Pancreas (tissue), 10 donors: ENCODE results near the gene ADAM22. TPM values are rescaled to one million over a fixed set of nuclear protein-coding genes. Genes with fewer than 3 reads are reported as not detected.

Experiments
- ATAC-seq, 4 donors: fragments of 200-7000 bp; cut with Tn5 transposase; one replicate each; pipeline versions ENCODE4 v1.8.0 to v1.9.1; 2020; ENCODE audit warnings: mild to moderate bottlenecking in 4 of 4, moderate library complexity in 4 of 4
- DNase-seq, 6 donors: peaks; one replicate each; pipeline ENCODE4 v3.0.0-alpha.2; 2020
- FAIRE-seq: peaks from 2 replicates; lab custom pipeline; 2012; peaks lifted over from hg19 to GRCh38; lab: Jason Lieb, UNC
- H3K27ac ChIP-seq, 4 donors: fragments of 200-600 bp; sonication (generic); 1 replicate in 3 of 4; 2 replicates in 1 of 4; pipeline versions ENCODE4 v1.5.0 to v1.8.0; 2020
- H3K27me3 ChIP-seq, 4 donors: fragments of 200-600 bp; one replicate each; pipeline ENCODE4 v1.8.0; 2021
- H3K36me3 ChIP-seq, 3 donors: fragments of 200-600 bp; sonication (generic) in 1 of 3; one replicate each; pipeline versions ENCODE4 v1.5.0 to v1.8.0; 2020 to 2021
- H3K4me1 ChIP-seq, 3 donors: fragments of 200-600 bp; one replicate each; pipeline ENCODE4 v1.8.0; 2021
- H3K4me3 ChIP-seq, 4 donors: fragments of 200-600 bp; sonication (generic) in 2 of 4; one replicate each; pipeline versions ENCODE4 v1.5.0 to v1.8.0; 2020 to 2021
- H3K9me3 ChIP-seq, 4 donors: fragments of 200-600 bp; one replicate each; pipeline ENCODE4 v1.8.0; 2021
- WGBS, 2 donors: extraction: QIAGEN DNeasy Blood & Tissue Kit; methylation state at CpG; one replicate each; pipeline ENCODE4 v1.1.7; 2013; 5-methylcytosine and 5-hydroxymethylcytosine counted together
- intact Hi-C, 3 donors: fragments of 100-400 bp; cut with DNase I; formaldehyde crosslinking; loops; one replicate each; pipeline versions ENCODE4 v1.11.1 to v1.14.2; 2022
- polyA plus RNA-seq, 2 donors: library from polyadenylated mRNA; stranded (reverse); fragments of 200-250 nt; gene quantifications; one replicate each; pipeline ENCODE4 v1.2.3, GENCODE V29; 2013
- total RNA-seq, 6 donors: library from RNA; stranded (reverse); fragmentation: NEBNext Ultra II Directional in 4 of 6; extraction: Animal tissue kit (Norgen Biotek cat#: 25700) in 4 of 6; gene quantifications; one replicate each; pipeline versions ENCODE4 v1.2.1 to v1.2.4, GENCODE V29; 2021 to 2023
- TF ChIP-seq, protein P1 (sequence below), 4 donors: fragments of 200-600 bp; sonication (generic) in 3 of 4; IDR thresholded peaks; one replicate each; pipeline versions ENCODE4 v1.5.0 to v1.8.0; 2021; ENCODE audit warnings: antibody characterized with exemption in 4 of 4
- donor health status: healthy with polysubstance abuse.
- donor health status: DM: no; HTN: no; CAD: no; lungs with moderate emphysema.
- donor health status: DM: no; HTN: no; CAD: no.
- donor health status: control.
- donor health status: control.
- donor health status: Bipolar disorder and iron deficiency.
- donor health status: DM: yes; HTN: yes; CAD: no.
- donor health status: DM: no; HTN: no; CAD: no.
- donor health status: DM: no; HTN: no; CAD: no.
- donor health status: DM: yes; HTN: yes; CAD: no.

ADAM22 gene
- total and polyA plus RNA-seq, 8 donors = 0.30 to 2.8 (median 0.93) TPM

DNA sequence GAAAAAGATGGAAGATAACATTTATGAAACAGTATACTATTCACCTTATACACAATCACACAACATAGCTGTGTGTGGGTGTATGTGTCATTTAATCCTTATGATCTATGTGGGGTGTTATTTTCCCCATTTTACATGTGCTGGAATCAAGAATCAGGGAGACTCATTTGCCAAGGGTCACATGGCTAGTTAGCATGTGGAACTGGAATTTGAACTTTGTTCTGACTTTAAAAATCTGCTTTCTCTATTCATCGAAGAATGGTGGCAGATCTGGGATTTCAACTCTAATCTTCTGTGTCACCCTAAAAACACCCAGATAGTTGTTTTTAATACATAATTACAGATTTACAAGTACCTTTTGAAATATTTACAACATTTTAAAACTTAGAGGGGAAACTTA, 65.2 kb downstream of the ADAM22 start:
- H3K9me3 ChIP-seq = no peaks in the 10 kb centered on the region
- no peak overlapping the region for H3K27ac ChIP-seq
- H3K27me3 ChIP-seq = no peaks in the 10 kb centered on the region
- H3K4me1 ChIP-seq = no peaks in the 10 kb centered on the region
- ATAC-seq (no peak), DNase-seq (no peak), FAIRE-seq (no peak)
- H3K36me3 ChIP-seq = no peaks in the 10 kb centered on the region
- H3K4me3 ChIP-seq = no peak overlapping the region
- WGBS, 2 donors = 39 to 50% methylated on average over 1 of the region's 1 CpG
- TF ChIP-seq, protein P1, sequence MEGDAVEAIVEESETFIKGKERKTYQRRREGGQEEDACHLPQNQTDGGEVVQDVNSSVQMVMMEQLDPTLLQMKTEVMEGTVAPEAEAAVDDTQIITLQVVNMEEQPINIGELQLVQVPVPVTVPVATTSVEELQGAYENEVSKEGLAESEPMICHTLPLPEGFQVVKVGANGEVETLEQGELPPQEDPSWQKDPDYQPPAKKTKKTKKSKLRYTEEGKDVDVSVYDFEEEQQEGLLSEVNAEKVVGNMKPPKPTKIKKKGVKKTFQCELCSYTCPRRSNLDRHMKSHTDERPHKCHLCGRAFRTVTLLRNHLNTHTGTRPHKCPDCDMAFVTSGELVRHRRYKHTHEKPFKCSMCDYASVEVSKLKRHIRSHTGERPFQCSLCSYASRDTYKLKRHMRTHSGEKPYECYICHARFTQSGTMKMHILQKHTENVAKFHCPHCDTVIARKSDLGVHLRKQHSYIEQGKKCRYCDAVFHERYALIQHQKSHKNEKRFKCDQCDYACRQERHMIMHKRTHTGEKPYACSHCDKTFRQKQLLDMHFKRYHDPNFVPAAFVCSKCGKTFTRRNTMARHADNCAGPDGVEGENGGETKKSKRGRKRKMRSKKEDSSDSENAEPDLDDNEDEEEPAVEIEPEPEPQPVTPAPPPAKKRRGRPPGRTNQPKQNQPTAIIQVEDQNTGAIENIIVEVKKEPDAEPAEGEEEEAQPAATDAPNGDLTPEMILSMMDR (IDR thresholded peaks at IDR 0.05) = no peak
- intact Hi-C loops = no loop called here

DNA sequence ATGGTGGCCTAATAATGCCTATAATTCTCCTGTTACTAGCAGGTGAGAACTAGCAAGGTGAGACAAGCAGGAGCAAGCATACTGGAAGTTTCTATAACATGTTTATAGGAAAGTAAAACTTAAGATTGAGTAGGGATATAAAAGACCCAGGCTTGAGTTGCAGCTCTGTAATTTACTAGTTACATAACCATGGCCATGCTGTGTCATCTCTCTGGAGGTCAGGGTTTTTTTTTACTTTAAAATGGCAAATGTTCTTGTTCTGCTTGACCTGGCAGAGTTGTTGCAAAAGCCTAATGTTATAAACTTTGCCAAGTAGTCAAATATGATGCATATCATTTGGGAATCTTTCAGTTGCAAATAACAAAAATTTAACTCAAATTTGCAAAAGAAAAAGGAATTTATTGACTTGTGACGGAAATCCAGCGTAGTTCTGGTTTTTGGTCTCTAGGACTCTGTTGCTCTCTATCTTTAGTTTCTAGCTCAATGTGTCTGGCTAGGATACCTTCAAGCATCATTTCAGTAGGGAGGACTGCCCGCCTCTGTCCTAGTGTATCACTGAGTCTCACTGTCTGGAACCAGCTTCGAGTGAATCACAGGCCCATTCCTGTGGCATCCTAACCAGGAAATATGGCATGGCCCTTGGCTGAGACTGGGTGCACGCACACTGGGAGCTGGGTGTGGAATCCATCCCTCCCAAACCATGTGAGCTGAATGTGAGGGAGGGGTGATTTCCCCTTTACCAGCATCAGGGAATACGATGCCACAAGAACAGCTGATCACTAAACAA, 67.9 kb downstream of the ADAM22 start:
- WGBS, 2 donors = 89 to 93% methylated on average over 6 of the region's 6 CpGs
- no peak overlapping the region for H3K27ac ChIP-seq

DNA sequence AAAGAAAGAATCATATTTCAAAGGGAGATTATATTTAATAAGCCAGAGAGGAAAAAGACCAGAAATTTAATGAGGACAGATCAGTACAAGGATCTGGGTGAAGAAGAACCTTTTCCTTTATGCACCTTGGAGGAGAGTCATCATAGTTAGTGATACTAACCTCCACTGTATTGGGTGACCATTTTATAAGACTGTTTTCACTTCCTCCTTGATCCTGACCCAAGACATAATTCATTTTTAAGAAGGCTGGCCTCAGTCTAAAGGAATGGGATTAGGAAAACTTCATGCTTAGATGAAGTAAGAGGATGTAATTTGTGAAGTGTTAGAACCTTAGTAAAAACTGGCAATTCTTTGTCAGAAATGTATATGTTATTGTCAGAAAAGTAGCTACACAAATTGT, 68.6 kb downstream of the ADAM22 start:
- DNase-seq (no peak), ATAC-seq (no peak), FAIRE-seq (no peak)
- H3K36me3 ChIP-seq = no peaks in the 10 kb centered on the region
- intact Hi-C loops = no loop called here
- no peak overlapping the region for H3K27ac ChIP-seq
- no peaks in the 10 kb centered on the region for H3K27me3 ChIP-seq
- H3K4me3 ChIP-seq = no peak overlapping the region
- TF ChIP-seq, protein P1 (IDR thresholded peaks at IDR 0.05) = no peak
- no peaks in the 10 kb centered on the region for H3K4me1 ChIP-seq
- no peaks in the 10 kb centered on the region for H3K9me3 ChIP-seq

More for the DNA sequence above, 67.9 kb downstream of the ADAM22 start:
- no peaks in the 10 kb centered on the region for H3K36me3 ChIP-seq
- H3K27me3 ChIP-seq = no peaks in the 10 kb centered on the region
- no peak for DNase-seq
- no peak overlapping the region for H3K4me3 ChIP-seq
- TF ChIP-seq, protein P1 (IDR thresholded peaks at IDR 0.05) = no peak
- FAIRE-seq = no peak
- no peaks in the 10 kb centered on the region for H3K9me3 ChIP-seq
- no peaks in the 10 kb centered on the region for H3K4me1 ChIP-seq
- ATAC-seq = no peak
- intact Hi-C loops = no loop called here

- TF ChIP-seq, protein P1 (IDR thresholded peaks at IDR 0.05) = no peak
- DNase-seq (no peak), FAIRE-seq (no peak), ATAC-seq (no peak)
- Histone ChIP-seq H3K36me3 (no peaks in the 10 kb centered on the region), H3K27ac (no peak overlapping the region), H3K4me1 (no peaks in the 10 kb centered on the region), H3K4me3 (no peak overlapping the region), H3K9me3 (no peaks in the 10 kb centered on the region), H3K27me3 (no peaks in the 10 kb centered on the region)
- WGBS, 2 donors = 78 to 85% methylated on average over 3 of the region's 3 CpGs
- intact Hi-C loops = no loop called here
These were observed 69.5 kb downstream of the ADAM22 start for GRCh38 chr7:88003581-88003980.

GRCh38 chr7:88005191-88005590, 71.1 kb downstream of the ADAM22 start:
- TF ChIP-seq, protein P1 (IDR thresholded peaks at IDR 0.05) = no peak
- ATAC-seq (no peak), DNase-seq (no peak), FAIRE-seq (no peak)
- intact Hi-C loops = no loop called here
- H3K36me3 ChIP-seq = no peaks in the 10 kb centered on the region
- H3K9me3 ChIP-seq = no peaks in the 10 kb centered on the region
- no peaks in the 10 kb centered on the region for H3K27me3 ChIP-seq
- H3K27ac ChIP-seq = no peak overlapping the region
- H3K4me1 ChIP-seq = no peaks in the 10 kb centered on the region
- H3K4me3 ChIP-seq = no peak overlapping the region
